Endometrial microvascular endothelial cells (primary cell): ENCODE measurements around the gene HSD17B8. TPM values are rescaled to one million over a fixed set of nuclear protein-coding genes. Genes with fewer than 3 reads are reported as not detected.

Experiments used
- in situ Hi-C: cut with HindIII; loops from 2 replicates; pipeline ENCODE4 v1.10.0; 2017; ENCODE audit warnings: low sequenced_read_pairs, low pct_unique_long_range_greater_than_20kb; ENCODE audit errors: inconsistent ontology term
- total RNA-seq: library from RNA; depleted of rRNA; stranded (reverse); fragments of >200 nt; gene quantifications from one replicate; pipeline ENCODE4 v1.2.3, GENCODE V29; 2015; ENCODE audit errors: inconsistent ontology term

Gene HSD17B8
- total RNA-seq, 1 donor from 2014 or later, result 6.0 TPM

DNA sequence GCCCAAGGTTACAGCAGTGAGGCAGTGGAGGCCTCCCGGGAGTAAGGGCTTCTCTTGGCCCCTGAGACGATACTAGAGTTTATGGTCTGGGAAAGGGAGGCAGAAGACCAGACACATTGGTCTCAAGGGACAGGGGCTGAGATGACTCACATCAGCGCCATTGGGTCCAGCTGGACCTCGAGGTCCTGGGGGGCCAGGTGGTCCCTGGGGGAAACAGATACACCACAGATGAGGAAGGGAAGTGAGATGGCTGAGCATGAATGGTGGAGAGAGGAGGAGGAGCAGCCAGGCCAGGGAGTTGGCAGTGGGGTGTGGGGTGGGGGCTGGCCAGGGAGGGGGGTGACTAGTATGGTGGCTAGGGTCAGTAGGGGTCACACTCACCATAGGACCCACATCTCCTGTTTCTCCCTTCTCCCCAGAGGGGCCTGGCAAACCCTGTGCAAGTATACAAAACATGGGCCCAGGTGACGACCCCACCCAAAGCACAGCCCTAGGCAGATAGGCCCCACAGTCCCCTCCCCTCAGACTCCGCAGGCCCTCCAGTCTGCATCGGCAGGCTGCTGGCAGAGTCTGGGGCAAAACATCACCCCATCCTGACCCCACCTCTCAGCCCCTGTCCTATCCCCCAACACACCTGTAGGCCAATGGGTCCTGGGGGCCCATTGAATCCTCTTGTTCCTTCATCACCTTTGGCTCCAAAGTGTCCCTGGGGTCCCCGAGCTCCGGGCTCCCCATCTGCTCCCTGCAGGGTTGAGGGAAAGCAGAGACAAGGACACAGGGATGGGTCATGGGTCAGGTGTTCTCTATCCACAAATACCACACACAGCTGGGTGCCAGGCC lies 34.1 kb upstream of the HSD17B8 start:
- in situ Hi-C loops, result no loop called here

DNA sequence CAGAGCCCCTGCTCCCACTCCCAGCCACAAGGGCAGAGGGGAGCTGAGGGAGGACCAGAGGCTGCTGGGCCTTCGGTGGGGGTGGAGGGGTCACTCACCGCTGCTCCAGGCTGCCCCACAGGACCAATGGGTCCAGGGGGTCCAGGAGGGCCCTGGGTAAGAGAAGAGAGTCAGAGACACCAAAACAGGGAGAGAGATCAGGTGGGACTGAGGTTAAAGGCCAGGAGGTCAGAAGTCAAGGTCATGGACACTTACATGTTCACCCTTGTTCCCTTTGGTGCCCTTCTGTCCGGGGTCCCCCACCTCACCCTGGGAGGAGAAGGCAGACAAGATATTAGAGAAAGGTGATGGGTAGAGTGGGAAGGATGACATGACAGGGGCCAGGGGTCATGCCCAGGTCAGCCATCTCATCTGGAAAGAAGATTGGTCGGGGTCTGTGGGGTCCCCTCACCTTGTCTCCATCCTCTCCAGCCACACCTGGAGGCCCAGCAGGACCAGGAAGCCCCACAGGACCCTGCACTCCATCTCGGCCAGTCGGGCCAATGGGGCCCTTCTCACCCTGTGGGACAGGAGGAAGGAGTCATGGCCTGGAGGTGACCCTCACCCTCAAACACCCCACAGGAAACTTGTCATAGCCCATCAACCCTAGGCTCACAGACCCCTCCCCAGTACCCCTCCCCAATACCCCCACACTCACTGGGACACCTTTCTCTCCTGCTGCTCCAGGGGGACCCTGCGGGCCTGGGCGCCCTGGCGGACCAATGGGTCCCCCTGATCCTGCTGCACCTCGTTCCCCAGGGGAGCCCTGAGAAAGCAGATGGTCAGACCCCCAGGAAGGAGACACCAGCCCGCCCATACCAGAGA lies 33.2 kb upstream of the HSD17B8 start:
- in situ Hi-C loops, result no loop called here

DNA sequence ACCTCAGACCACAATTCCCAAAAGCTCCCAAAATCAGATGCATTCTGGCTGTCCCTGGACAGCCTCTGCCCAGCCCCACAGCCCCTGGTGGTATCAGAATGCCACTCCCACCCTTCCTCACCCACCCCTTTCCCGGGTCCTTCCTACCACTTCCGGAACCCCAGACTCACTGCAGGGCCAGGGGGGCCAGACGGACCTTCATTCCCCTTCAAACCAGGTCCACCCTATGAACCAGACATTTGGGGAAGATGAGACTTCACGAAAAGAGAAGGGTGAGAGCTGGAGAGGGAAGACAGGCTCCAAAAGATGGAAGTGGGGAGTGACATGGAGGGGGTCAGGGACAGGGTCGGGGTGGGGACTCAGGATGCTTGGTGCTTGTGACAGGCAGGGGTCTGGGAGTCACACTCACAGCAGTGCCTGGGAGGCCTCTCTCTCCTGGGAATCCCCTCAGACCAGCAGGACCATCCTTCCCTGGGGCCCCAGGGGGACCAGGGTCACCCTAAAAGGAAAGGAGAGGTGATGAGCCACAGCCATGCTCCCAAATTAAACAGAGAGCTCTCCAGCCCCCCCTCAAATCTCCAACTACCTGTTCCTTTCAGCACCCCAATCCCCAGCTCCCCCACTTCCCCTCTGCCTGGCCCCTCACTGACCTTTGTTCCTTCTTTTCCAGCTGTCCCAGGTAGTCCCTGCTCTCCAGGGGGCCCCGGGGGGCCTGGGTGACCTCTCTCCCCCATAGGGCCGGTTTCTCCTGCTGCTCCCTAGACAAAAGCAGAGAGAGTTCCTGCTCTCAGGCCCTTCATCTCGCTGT lies 32.4 kb upstream of the HSD17B8 start:
- in situ Hi-C loops, result no loop called here

DNA sequence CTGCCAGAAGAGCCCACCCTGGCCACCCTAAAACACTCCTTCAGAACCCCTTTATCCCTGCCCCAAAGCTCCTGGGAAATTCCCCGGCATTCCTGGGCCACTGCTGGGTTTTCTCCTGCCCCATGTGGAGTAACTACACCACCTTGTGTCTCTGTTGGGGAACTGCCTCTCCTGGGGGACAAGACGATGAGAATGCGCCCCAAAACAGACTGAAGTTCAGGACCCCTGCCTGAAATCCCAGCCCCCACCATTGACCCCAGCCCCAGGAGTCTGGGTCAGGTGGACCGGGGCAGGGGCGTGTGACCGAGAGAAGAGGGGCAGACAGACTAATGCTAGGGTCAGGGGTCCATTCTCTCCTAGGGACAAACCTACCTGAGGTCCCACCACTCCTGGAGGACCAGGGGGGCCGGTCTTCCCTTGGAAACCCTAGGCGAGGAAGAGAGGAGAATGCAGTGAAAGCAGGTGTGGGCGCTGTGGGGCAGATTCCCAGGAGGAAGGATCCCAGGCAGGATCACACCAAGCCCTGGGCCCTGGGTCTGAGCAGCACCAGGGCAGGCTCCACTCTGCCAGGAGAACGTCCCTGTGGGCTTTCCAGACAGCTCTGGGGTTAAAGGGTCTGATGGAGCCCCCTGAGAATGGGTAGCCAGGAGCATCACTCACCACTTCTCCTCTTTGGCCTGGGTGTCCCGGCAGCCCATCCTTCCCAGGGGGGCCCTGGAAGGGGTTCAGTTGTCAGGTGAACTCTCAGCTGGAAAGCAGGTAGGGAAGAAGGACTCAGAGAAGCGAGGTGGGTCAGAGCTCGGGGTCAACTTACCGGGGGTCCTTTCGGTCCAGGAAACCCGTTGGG lies 31.5 kb upstream of the HSD17B8 start:
- in situ Hi-C loops, result no loop called here

DNA sequence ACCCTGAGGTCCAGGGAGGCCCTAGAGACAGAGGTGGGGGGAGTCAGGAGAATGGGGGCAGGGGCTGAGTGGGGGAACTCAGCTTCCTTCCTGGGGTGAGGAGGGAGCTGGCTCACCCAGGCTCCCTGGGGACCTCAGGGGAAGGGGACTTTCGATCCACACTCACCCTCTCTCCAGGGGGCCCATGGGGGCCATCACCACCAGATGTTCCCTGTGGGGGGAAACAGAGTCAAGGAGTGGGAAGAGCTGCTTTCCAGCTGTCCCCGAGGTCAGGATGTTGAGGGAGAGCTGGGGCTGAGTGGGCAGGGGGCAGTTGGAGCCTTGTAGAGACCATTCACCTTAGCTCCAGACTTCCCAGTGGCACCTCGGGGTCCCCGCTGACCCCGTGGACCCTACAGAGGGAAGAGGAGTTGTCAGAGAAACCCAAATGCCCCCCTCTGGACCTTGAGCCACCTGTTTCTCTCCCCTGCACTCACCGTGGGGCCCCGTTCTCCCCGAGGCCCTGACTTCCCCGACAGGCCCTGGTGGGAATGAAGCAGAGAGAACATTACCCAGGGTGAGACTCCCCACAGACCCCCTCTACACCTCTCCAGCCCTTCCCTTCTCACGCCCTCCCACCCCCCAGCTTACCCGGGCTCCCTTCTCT lies 30.8 kb upstream of the HSD17B8 start:
- in situ Hi-C loops, result no loop called here

DNA sequence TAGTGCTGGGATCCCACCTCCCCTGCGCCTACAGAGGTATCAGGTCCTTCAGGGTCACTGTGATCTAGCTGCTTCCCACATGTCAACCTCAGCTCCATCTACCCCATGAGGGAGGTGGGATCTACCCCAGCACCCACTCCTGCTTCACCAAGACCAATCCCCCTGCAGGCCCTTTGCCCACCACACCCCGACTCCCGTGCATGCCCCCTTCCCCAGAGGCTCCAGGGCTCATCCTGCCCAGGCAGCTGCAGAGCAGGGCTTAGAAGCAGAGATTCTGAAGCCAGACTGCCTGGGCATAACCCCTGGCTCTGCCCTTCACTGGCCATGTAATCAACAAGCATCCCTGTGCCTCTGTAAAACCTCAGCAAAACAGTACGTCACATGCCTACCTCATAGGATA lies 29.7 kb upstream of the HSD17B8 start:
- in situ Hi-C loops, result no loop called here

DNA sequence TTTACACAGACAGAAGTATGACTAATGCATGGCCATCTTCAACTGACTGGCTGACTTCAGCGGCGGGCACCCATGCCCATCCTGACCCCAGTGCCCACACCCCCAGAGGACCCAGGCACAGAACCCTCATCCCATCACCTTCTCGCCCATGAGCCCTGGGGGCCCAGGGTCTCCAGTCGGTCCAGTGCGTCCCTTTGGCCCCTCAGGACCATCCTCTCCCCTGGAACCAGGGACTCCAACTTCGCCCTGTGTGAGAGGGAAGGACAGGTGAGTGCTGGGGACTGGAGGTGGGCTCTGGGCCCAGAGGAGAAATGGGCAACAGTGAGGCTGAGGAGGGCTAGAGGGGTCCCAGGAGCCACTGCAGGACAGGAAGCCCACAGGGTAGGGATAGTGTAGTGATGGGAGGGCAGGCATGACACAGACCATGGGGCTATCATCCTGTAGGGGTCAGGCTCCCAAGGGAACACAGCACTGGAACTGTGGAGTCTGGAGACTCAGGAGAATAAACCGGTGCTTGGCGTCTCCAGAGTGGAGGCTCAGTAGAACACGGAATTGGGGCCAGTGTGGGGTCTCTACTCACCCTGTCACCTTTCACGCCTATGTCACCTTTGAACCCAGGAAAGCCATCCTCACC lies 28.9 kb upstream of the HSD17B8 start:
- in situ Hi-C loops, result no loop called here

DNA sequence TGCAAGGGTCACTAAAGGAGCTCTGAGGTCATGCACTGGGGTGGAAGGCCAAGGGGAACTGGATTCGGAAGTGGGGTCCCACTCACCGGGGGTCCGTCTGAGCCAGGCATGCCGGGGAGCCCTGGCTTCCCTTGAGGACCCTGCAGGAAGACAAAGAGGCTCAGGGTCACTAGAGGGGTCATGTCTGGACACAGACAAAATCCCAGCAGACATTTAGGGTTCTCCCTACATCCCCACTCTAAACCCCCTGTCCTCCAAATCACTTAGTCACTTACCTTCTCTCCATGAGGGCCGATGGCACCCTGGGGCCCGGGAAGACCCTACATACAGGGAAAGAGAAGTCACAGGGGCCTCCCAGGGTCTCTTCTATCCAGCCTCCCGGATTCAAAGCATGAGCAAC lies 27.5 kb upstream of the HSD17B8 start:
- in situ Hi-C loops, result no loop called here

DNA sequence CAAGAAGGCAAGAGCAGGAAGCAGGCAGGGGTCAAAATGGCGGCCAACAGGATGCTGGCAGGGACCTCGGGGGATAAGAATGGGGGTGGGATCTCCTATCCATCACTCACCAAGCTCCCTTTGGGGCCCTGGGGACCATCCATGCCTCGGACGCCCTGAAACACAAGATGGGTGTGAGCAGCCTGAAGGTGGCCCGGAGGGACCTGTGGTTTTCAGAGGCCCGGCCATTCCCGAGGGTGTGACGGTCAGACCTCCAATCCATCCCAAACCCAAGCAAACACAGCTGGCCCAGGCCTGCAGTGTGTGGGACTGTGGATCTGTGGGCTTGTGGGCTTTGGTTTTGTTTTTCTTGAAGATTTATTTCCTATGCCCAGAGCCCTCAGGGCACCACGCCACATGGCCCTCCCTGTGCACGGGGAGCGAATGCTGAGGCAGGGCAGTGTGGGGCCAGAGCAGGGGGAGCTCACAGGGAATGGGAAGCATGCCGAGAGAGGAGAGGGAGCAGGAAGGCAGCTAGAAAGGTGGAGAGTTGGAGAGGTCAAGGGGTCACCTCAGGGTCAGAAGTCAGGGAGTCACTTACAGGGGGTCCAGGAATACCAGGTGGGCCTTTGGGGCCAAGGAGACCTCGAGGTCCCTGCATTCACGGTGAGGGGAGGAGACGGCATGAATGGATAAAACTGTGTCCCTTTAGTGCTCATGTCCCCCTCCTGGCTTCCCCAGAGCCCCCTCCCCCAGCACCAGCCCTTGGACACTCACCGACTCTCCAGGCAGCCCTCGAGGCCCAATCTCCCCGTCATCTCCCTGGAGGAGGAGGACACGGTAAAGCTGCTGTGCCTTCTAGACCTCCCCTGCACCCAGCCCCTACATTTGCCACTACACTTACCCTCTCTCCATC lies 26.7 kb upstream of the HSD17B8 start:
- in situ Hi-C loops, result no loop called here

DNA sequence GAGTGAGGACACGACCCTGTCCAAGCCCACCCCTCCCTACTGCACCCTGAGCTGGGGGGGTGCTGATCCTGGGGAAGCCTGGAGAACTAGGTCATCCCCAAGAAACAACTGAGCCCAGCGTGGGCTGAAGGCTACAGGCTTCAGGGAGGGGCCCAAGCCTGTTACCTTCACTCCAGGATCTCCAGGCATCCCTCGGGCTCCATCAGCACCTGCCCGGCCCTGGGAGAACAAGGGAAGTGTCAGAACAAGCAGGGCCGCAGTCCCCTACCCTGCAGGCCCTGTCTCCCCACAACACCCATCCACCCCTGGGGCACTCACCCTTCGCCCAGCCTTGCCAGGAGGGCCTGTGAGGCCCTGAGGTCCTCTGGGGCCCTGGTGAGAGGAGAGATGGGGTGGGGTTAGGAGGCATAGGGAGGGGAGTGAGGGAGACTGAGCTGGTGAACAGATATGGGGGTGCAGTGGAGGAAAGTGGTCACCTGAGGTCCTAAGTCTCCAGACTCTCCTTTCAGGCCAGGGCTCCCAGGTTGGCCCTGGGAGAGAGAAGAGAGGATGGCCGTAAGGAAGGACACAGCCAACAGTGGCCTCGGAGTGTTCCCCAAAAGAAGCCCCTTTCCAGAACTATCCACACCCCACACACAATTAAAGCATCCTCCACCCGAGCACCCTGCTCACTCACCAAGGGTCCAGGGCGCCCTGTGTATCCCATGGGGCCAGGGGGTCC lies 25.5 kb upstream of the HSD17B8 start:
- in situ Hi-C loops, result no loop called here

DNA sequence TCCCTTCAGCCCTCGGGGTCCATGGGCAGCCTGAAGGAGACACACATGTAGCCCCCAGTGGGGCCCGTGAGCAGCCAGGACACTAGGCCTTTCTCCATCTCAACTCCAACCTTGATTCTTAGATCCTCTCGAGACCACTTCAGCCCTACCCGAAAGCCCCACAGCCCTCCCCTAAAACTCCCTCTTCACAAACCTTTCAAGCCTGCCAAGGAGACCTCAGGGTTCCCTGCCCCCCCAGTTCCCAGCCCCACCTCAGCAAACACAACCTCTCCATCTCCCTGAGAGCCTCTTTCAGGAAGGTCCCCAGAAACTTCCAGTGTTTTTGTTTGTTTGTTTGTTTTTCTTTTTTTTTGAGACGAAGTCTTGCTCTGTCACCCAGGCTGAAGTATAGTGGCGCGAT lies 23.3 kb upstream of the HSD17B8 start:
- in situ Hi-C loops, result no loop called here

DNA sequence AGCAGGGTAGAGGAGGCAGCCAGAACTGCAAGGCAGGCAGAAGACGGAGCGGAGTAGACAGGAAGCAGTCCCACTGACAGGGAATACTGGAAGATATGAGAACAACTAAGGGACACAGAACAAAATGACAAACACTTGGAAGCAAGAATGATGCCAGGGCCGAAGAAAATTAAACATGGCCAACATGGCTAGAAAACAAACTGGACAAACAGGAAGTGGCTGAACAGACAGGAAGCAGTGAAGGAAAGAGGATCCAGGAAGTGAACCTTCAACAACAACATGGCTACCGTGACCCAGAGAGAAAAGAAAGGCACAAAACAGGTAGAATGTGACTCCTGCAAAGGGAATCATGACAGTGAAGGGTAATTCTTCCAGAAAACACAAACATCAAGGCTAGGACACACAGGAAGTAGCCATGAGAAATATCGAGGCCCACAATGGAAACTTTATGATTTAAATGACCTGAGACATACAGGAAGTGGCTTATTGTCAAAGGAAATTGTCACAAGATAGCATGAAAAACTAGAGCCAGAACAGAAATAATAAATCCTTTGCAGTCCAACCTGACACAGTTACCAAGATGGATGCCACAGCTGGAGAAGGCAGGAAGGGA lies 21.3 kb upstream of the HSD17B8 start:
- in situ Hi-C loops, result no loop called here

DNA sequence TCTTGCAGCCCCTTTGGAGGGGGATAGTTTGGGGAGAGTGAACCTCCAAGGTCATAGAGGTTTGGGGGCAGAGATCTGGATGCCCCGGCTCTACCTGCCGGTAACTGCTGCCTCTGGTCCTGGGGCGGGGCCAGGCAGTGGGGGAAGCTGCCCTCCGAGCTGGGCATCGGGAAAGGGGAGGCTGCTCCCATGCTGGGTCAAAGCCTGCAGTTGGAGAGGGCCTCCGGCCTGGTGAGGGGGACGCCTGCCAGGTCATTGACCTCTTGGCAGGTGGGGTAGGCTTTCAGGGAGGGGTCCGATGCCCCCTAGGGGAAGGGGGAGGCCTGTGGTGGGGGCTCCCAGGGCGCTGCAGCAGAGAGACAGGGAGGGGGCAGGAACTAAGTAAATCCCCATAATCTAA lies 19.3 kb upstream of the HSD17B8 start:
- in situ Hi-C loops, result no loop called here

DNA sequence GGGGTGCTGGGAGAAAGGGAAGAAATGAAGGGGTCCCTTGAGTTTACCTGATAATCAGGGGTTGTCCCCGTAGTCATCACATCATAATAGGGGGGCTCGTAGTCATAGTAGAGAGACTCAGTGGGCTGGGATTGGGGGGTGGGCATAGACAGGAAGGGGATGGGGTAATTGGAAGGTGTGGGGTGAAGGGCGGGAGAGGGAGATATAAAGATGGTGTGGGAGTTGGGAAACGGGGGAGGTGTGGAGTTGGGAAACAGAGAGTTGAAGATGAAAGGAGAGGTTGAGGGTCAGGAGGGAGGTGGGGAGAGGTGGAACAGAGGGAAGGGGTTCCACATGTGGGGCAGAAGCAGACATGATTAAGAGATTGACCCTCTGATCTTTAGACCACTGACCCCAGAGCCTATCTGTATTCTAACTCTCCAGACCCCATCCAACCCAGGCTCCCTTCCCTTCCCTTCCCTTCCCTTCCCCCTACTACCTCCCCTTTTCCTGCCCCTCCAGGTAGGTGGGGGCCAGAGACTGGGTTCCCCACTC lies 18.7 kb upstream of the HSD17B8 start:
- in situ Hi-C loops, result no loop called here

DNA sequence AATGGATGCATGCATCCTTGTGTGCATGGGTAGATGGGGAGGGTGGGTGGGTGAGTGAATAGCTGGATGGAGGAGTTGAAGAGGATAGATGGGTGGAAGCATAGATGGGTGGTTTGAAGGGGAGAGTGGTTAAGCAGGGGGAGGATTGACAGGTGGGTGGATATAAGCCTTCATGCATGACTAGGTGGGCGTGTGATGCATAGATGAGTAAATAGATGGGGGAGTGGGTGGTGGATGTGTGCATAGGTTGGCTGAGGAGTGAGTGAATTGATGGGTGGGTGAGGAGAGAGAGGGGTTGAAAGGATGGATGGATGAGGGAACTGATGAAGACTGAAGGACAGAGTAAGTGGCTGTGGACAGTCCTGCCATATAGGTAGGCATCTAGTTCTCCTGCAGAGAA lies 16.6 kb upstream of the HSD17B8 start:
- in situ Hi-C loops, result no loop called here
